HG02973 (cell line): Measurements from ENCODE around the gene TCEAL7.

Experiments used
- ATAC-seq: cut with Tn5 transposase; IDR thresholded peaks from one replicate; pipeline ENCODE4 v1.9.1; 2021; ENCODE audit warnings: moderate library complexity; ENCODE audit not compliant: unreplicated experiment

The TCEAL7 gene

DNA sequence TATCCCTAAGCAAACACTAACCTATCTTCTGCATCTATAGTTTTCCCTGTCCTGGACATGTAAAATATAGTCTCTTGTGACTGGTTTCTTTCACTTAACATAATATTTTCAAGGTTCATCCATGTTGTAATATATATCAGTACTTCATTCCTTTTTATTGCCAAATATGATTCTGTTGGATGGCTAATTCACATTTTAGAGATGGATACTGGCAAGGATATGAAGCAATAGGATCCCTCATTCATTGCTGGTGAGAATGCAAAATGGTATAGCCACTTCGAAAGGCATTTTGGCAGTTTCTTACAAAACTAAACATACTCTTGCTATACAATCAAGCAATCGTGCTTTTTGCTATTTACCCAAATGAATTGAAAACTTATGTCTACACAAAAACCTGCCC lies 33.0 kb downstream of the TCEAL7 start:
- no peak for ATAC-seq

DNA sequence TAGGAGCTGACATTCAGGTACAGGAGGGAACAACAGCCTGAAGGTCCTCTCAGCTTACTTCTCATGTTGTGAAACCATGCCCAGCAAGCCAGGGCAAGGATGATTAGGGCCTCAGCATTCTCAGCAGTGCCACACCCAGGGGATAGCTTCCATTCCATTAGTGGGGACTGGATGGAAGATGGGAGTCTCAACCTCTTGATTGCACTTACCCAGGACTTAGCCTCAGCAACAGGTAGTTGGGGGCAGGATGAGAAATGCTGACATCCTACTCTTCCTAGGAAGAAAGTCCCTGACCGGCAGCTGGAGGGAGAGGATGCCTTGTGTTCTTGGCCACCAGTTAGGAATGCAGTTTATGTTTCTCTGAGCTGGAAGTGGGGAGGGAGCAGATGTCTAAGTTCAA lies 37.5 kb downstream of the TCEAL7 start:
- no peak for ATAC-seq

DNA sequence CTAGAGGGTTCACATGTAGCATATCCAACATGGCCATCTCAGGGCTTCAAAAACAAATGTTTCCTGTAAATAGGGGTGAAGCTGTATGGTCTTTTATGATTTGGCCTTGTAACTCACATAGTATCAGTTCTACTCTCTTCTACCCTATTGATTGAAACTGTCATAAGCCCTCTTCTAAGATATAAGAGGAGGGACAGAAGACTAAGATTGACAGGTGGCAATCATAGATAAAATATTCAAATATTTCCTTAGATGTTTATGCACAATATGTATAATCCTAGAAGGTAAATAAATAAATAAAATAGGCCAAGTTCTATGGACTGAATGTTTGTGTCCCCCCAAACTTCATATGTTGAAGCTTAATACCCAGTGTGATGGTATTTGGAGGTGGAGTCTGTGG lies 39.4 kb downstream of the TCEAL7 start:
- ATAC-seq, result no peak

DNA sequence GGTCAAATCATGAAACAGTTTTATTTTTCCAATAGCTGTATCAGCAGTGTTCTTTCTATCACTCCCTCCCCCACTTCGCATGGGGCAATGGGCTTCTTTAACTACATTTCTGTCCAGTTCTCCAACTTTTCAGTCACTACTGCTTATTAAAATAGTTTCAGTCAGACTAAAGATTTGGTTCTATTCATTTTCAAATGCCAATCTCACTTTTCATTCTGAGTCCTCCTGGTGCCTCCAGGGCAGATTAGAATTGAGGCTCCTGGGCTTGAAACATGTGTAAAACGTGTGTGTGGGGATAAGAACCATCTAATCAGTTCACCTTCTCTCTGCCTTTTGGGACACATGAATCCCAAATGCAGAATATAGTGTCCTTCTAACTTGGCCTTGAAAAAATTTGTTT lies 42.8 kb downstream of the TCEAL7 start:
- ATAC-seq, result no peak

DNA sequence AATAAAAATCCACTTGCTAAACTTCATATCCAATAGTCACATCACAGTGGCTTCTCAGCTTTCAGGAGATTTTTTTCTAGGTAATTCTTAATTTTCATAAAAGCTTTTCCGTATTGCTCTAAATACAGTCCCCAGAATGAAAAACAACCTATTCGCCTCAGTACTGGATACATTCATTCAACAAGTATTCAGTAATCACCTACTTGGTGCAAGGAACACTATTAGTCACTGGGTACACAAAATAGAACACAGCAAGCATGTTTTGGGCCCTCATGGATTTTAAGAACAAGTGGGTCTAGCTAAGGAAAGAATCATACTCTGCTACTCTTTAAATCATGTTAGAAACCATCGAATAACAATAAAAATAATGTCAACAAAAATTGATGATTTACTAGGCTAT lies 43.5 kb downstream of the TCEAL7 start:
- ATAC-seq, result no peak

DNA sequence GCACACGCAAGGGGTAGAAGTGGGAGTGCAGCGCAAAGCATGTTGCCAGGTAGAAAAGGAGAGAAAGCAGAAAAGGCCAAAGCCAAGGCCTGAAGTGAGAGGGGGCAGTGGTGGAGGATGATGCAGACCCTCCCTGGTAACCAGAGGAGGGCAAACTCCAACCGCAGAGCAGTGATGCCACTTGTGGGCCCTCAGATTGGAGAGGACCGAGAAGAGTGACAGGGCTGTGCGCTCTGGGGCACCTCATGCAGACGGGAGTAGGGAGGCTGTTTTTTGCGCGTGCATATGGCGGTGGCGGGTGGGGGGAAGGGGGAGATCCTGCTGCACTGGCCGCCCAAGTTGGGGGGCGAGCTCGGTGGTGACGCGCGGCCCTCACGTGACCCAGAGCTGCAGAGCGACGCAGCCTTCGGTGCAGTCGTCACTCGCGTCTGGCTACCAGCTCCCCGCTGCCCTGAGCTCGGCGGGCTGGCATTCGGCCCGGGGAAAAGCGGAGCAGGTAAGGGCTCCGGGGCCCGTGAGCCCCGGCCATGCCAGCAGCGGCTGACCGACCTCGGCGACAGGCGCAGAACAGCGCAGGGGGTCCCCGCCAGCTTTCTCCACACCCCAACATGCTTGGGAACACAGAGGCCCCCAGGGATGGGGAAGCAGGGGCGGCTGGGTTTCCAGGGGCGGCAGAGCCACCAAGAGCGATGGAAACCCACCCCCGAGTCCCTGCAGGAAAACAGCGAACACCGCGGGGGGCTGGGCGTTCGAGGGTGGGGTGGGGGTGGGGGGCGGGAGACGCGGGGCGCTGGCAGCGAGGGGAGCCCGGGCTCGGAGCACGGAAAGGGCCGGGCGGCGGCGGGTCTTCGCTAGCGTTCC lies 46.3 kb downstream of the TCEAL7 start, which contains the start of gene BEX3:
BEX3 (plus strand) TSS at position 421 of the 861 bp plus-strand sequence. CDS start 984 bp downstream, outside the sequence.
- no peak for ATAC-seq

DNA sequence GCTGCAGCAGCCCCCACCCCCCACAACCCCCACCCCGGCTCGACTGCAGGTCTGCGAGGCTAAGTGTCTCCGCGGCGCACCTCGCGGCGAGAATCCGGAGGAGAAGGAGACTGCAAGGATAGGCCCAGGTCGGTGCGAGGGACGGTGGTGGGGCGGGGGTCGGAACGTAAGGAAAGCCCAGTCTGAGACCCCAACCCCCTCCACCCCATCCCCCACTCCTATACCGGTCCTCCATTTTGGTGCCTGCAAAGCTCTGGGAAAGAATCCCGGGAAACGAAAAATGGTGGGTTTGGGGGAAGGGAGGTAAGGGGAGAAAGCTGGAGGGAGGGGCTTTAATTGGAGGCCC lies 46.9 kb downstream of the TCEAL7 start:
- no peak for ATAC-seq

DNA sequence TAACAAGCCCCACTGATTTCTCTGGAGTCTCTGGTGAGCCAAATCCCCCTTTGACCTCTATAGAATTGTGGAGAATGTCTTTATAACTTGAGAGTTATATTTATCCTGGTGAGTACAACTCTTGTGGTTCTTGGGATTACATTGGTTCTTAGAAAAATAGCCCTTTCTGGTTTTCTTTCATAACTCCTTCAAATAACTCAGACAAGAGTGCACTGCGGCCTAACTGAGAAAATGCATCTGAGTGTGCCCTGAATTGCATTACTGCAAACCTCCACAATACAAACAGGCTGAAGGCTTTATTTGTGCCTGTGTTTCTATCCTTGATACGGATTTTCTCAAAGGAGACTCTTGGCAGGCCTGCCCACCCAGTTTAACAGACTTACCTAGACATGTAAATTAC lies 49.0 kb downstream of the TCEAL7 start:
- no peak for ATAC-seq
